ENCODE data around the gene OBSCN. TPM values are rescaled to one million over a fixed set of nuclear protein-coding genes. Genes with fewer than 3 reads are reported as not detected.

The OBSCN gene
- total and polyA plus RNA-seq, 2 of the 4 experiments (the other 2 are of a cell fraction): 4.1 to 9.5 TPM

GRCh38 chr1:228318823-228319241 lies 111.0 kb downstream of the OBSCN start:
- Histone ChIP-seq H3K4me2 (ENCODE audit: low read depth, low read length) (no peak overlapping the region), H3K18ac (ENCODE audit: low read depth, low read length) (no peak overlapping the region), H3K56ac (ENCODE audit: extremely low read depth, insufficient read depth, low read length) (no peak overlapping the region), H2AK9ac (replicated peaks; ENCODE audit: low read depth, low read length, poor library complexity) (no peak overlapping the region), H3K27me3 (ENCODE audit: control insufficient read depth, insufficient read depth, low read length) (no peaks in the 10 kb centered on the region), H4K5ac (ENCODE audit: low read depth, low read length) (no peak overlapping the region), H2BK15ac (ENCODE audit: low read depth, low read length) (no peak overlapping the region), H4K91ac (ENCODE audit: insufficient read depth, low read depth, low read length) (no peak overlapping the region), H3K79me1 (ENCODE audit: low read depth in 1 of 2, low read length in 2 of 2) (no peaks in the 10 kb centered on the region), H2BK20ac (ENCODE audit: low read depth, low read length) (no peak overlapping the region), H3K9ac (ENCODE audit: low read depth, low read length) (no peak overlapping the region), H3K4ac (ENCODE audit: low read depth, low read length) (no peak overlapping the region), H2AFZ (replicated peaks; ENCODE audit: low read length, poor library complexity) (no peak overlapping the region), H3K4me1 (ENCODE audit: control insufficient read depth, insufficient read depth, low read length) (peaks cover 11% of the 10 kb centered on the region), H2AK5ac (ENCODE audit: low read depth, low read length) (no peak overlapping the region), H2BK5ac (ENCODE audit: low read depth, low read length, poor library complexity, severe bottlenecking) (no peak overlapping the region), H3K36me3 (ENCODE audit: control insufficient read depth, insufficient read depth, low read length) (peaks cover 36% of the 10 kb centered on the region), H3K27ac (ENCODE audit: insufficient read depth, low read length) (no peak overlapping the region), H3K9me3 (ENCODE audit: control insufficient read depth, insufficient read depth, low read length) (no peaks in the 10 kb centered on the region), H3K23ac (ENCODE audit: low read depth, low read length) (no peak overlapping the region), H3K4me3 (ENCODE audit: insufficient read depth, low read depth, low read length) (no peak overlapping the region), H3K14ac (replicated peaks; ENCODE audit: low read depth, low read length) (no peak overlapping the region), H2BK120ac (ENCODE audit: low read depth, low read length) (no peak overlapping the region), H3K9me1 (ENCODE audit: insufficient read depth, low read length) (0 out of 2 replicates have a peak, but pooled peaks cover 14% of the 10 kb centered on the region), H4K8ac (ENCODE audit: low read depth in 2 of 2, low read length in 2 of 2) (no peak overlapping the region), H4K20me1 (ENCODE audit: insufficient read depth, low read length) (no peaks in the 10 kb centered on the region)
- no TSS peak for BruUV-seq (replicated peaks)
- in situ Hi-C loops (cut with MboI; ENCODE audit: low sequenced_read_pairs): no loop called here
- CTCF ChIA-PET: no interaction called here
- TF ChIP-seq MAFK (IDR thresholded peaks at IDR 0.05; ENCODE audit: low read depth, low read length) (no peak), CEBPB (IDR thresholded peaks at IDR 0.05; ENCODE audit: low read depth, low read length) (no peak), MAZ (IDR thresholded peaks at IDR 0.05; ENCODE audit: borderline replicate concordance, low read depth, low read length) (no peak), MXI1 (IDR thresholded peaks at IDR 0.05; ENCODE audit: borderline replicate concordance, low read depth, low read length) (no peak), CHD1 (IDR thresholded peaks at IDR 0.05; ENCODE audit: low read depth, low read length) (no peak), ELK1 (IDR thresholded peaks at IDR 0.05; ENCODE audit: borderline replicate concordance, low read depth, low read length) (no peak), FOS (IDR thresholded peaks at IDR 0.05; ENCODE audit: low read depth, low read length) (no peak), BHLHE40 (IDR thresholded peaks at IDR 0.05; ENCODE audit: low read depth, low read length) (no peak), POLR2A (IDR thresholded peaks at IDR 0.05; ENCODE audit: low read depth, low read length) (no peak), NFE2L2 (IDR thresholded peaks at IDR 0.05; ENCODE audit: low read depth, low read length) (no peak), SMC3 (IDR thresholded peaks at IDR 0.05; ENCODE audit: low read depth, low read length) (no peak), RFX5 (IDR thresholded peaks at IDR 0.05; ENCODE audit: low read depth, low read length) (no peak), CTCF (conservative IDR thresholded peaks at IDR 0.05; ENCODE audit: low read depth, low read length) (no peak), RAD21 (IDR thresholded peaks at IDR 0.05; ENCODE audit: low read length) (no peak), RCOR1 (IDR thresholded peaks at IDR 0.05; ENCODE audit: insufficient replicate concordance, low read length) (no peak)
- TF ChIP-seq, protein P1, sequence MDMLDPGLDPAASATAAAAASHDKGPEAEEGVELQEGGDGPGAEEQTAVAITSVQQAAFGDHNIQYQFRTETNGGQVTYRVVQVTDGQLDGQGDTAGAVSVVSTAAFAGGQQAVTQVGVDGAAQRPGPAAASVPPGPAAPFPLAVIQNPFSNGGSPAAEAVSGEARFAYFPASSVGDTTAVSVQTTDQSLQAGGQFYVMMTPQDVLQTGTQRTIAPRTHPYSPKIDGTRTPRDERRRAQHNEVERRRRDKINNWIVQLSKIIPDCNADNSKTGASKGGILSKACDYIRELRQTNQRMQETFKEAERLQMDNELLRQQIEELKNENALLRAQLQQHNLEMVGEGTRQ (IDR thresholded peaks at IDR 0.05; ENCODE audit: low read depth, low read length): no peak
- dilution Hi-C loops (cut with HindIII; ENCODE audit: low sequenced_read_pairs, unreplicated experiment): no loop called here
- ATAC-seq (ENCODE audit: low read depth) (no peak), DNase-seq (no peak)
- POLR2A ChIA-PET (ENCODE audit: unreplicated experiment): interaction anchor here (0.6 kb wide), 1 partner anchor 29 kb away, joined by 6 read pairs; no protein-coding TSS in a partner anchor
- WGBS, 2 experiments (ENCODE audit: extremely low coverage in 2 of 2, insufficient read length in 1 of 2): 100% methylated on average over 2 of the region's 15 CpGs; no CpG with 5 or more reads in 1 of the 2 experiments
- intact Hi-C loops (cut with micrococcal nuclease): no loop called here
